Measurements from ENCODE around the gene C4BPA. TPM values are rescaled to one million over a fixed set of nuclear protein-coding genes. Genes with fewer than 3 reads are reported as not detected.

The C4BPA gene
- under 1 TPM in 1 of 2 donors, not detected in 1; 0.71 TPM for total RNA-seq

DNA sequence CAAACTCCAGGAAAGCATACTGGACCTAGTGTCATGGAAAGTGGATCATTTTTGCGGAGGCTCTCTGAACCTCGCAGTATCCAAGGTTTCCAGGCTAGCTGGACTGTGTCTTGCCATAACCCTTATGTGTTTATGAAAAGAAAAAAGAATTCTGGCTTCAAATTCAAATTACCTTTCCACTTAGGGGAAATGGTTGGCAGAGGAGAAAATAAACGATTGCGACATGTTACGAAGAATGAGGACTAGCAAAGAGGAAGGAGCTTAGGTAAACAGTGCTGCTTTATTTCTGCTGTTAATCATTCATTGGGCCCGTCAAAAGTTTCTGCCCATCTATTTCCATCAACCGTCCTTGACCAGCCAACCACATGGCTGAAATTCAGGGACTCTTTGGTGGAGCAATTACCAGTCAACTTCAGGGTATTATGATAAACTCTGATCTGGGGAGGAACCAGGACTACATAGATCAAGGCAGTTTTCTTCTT lies at the start of gene C4BPA:
C4BPA (plus strand) TSS at position 342 of the 482 bp plus-strand sequence. CDS start 8,793 bp downstream, outside the sequence.
- no peaks in the 10 kb centered on the region for H3K36me3 ChIP-seq
- H3K27me3 ChIP-seq (replicated peaks; ENCODE audit: insufficient read depth) = no peaks in the 10 kb centered on the region
- no peak for ATAC-seq (ENCODE audit: insufficient number of reproducible peaks, low FRiP score, low read depth)
- H3K4me3 ChIP-seq = no peak within 1 kb of the TSS
- TF ChIP-seq CTCF (IDR thresholded peaks at IDR 0.05) = no peak
- no peaks in the 10 kb centered on the region for H3K9me3 ChIP-seq
- no peak within 1 kb of the TSS for H3K27ac ChIP-seq
- H3K4me1 ChIP-seq (ENCODE audit: control insufficient read depth in 1 of 2, low read depth in 2 of 2) = no peaks in the 10 kb centered on the region
- no peak for DNase-seq (ENCODE audit: low spot score)

GRCh38 chr1:207054491-207054890 lies 49.5 kb upstream of the C4BPA start:
- H3K4me3 ChIP-seq = no peak overlapping the region
- H3K36me3 ChIP-seq = no peaks in the 10 kb centered on the region
- ATAC-seq (ENCODE audit: insufficient number of reproducible peaks, low FRiP score, low read depth) (no peak), DNase-seq (ENCODE audit: low spot score) (no peak)
- H3K4me1 ChIP-seq (ENCODE audit: control insufficient read depth in 1 of 2, low read depth in 2 of 2) = peaks cover 7 to 17% of the 10 kb centered on the region in 2 donors
- peak overlapping the region in 1 of 2 donors; percentile 19 for H3K27ac ChIP-seq
- no peak for TF ChIP-seq CTCF (IDR thresholded peaks at IDR 0.05)
- no peaks in the 10 kb centered on the region for H3K9me3 ChIP-seq
- H3K27me3 ChIP-seq (replicated peaks; ENCODE audit: insufficient read depth) = no peaks in the 10 kb centered on the region

GRCh38 chr1:207055386-207056001 lies 48.5 kb upstream of the C4BPA start:
- TF ChIP-seq CTCF (IDR thresholded peaks at IDR 0.05) = no peak
- Histone ChIP-seq H3K4me3 (no peak overlapping the region), H3K27me3 (replicated peaks; ENCODE audit: insufficient read depth) (no peaks in the 10 kb centered on the region), H3K36me3 (no peaks in the 10 kb centered on the region), H3K27ac (no peak overlapping the region), H3K4me1 (ENCODE audit: control insufficient read depth in 1 of 2, low read depth in 2 of 2) (peaks cover 5 to 14% of the 10 kb centered on the region in 2 donors), H3K9me3 (no peaks in the 10 kb centered on the region)
- ATAC-seq (ENCODE audit: insufficient number of reproducible peaks, low FRiP score, low read depth) (no peak), DNase-seq (ENCODE audit: low spot score) (no peak)

DNA sequence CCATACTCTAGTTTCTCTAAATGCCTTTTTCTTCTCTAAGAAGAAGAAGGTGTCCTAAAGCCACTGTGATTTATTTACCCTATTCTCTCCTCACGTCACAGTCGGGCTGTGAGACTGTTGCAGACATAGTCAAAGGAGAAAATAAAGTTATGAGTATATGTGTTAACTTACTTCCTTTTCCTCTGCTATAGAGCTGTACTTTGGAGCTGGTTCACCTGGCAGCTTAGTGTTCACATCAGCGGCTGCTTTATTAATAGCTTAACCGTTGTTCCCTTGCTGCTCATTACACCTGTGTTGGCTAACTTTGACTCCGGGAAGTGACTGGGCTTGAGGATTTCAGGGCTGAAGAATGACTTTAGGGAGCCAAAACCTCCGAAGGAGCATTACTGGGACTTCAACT lies 47.4 kb upstream of the C4BPA start:
- Histone ChIP-seq H3K4me3 (no peak overlapping the region), H3K27ac (no peak overlapping the region), H3K4me1 (ENCODE audit: control insufficient read depth in 1 of 2, low read depth in 2 of 2) (peaks cover 5 to 9% of the 10 kb centered on the region in 2 donors), H3K27me3 (replicated peaks; ENCODE audit: insufficient read depth) (no peaks in the 10 kb centered on the region), H3K9me3 (no peaks in the 10 kb centered on the region), H3K36me3 (no peaks in the 10 kb centered on the region)
- ATAC-seq (ENCODE audit: insufficient number of reproducible peaks, low FRiP score, low read depth) (no peak), DNase-seq (ENCODE audit: low spot score) (no peak)
- no peak for TF ChIP-seq CTCF (IDR thresholded peaks at IDR 0.05)

DNA sequence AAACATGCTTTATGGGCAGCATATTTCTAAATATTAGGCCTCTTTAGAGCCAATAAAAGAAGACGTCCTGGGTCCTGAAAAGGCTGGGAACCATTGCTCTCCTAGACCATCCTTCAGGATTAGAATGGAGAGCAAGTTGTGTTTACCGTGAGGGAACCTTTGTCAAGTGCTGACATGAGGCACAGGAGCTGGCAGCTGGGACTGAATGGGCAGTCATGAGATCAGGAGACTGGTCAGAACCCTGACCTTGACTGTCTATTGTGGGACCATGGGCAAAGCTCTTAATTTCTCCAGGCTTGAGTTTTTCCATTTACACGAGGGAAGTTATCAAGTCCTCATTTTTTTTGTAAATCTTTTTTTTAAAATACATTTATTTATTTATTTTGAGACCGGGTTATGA lies 45.8 kb upstream of the C4BPA start:
- ATAC-seq (ENCODE audit: insufficient number of reproducible peaks, low FRiP score, low read depth) (no peak), DNase-seq (ENCODE audit: low spot score) (no peak)
- Histone ChIP-seq H3K36me3 (peaks cover 13% of the 10 kb centered on the region), H3K9me3 (no peaks in the 10 kb centered on the region), H3K27ac (no peak overlapping the region), H3K4me3 (no peak overlapping the region), H3K4me1 (ENCODE audit: control insufficient read depth in 1 of 2, low read depth in 2 of 2) (no peaks in the 10 kb centered on the region), H3K27me3 (replicated peaks; ENCODE audit: insufficient read depth) (no peaks in the 10 kb centered on the region)
- TF ChIP-seq CTCF (IDR thresholded peaks at IDR 0.05) = no peak
